GM12878 (cell line): Measurements from ENCODE around the gene LRP1. TPM values are rescaled to one million over a fixed set of nuclear protein-coding genes. Genes with fewer than 3 reads are reported as not detected.
A peak's percentile ranks its signal among the peaks of the same experiment; 100 is the strongest.

Experiments
- ATF2 ChIP-seq: IDR thresholded peaks from 2 replicates; pipeline ENCODE4 v1.6.1; 2012; ENCODE audit warnings: low read length, inconsistent platforms
- BRCA1 ChIP-seq: IDR thresholded peaks from 2 replicates; pipeline ENCODE4 v1.6.1; 2011; ENCODE audit warnings: low read depth, low read length, improper control_type of control experiment
- CBX3 ChIP-seq: fragments of 200-600 bp; sonication (generic); IDR thresholded peaks from 2 replicates; pipeline ENCODE4 v1.6.1; 2016; ENCODE audit warnings: low read depth, borderline replicate concordance
- DPF2 ChIP-seq: fragments of 450-650 bp; IDR thresholded peaks from 2 replicates; pipeline ENCODE4 v1.6.1; 2017; ENCODE audit warnings: mild to moderate bottlenecking
- MTA2 ChIP-seq: fragments of 450-650 bp; IDR thresholded peaks from 2 replicates; pipeline ENCODE4 v1.6.1; 2016; ENCODE audit warnings: low read depth, mild to moderate bottlenecking, moderate library complexity
- NR2F1 ChIP-seq: fragments of 450-650 bp; conservative IDR thresholded peaks from 2 replicates; pipeline ENCODE4 v1.6.1; 2017; ENCODE audit warnings: mild to moderate bottlenecking
- POLR2AphosphoS5 ChIP-seq: IDR thresholded peaks from 2 replicates; pipeline ENCODE4 v1.6.1; 2011; ENCODE audit warnings: mild to moderate bottlenecking, low read length, inconsistent platforms
- RAD21 ChIP-seq: IDR thresholded peaks from 2 replicates; pipeline ENCODE4 v1.6.1; 2011; ENCODE audit warnings: mild to moderate bottlenecking, low read depth, low read length, moderate library complexity; ENCODE audit not compliant: insufficient read depth
- SMAD5 ChIP-seq: IDR thresholded peaks from 2 replicates; pipeline ENCODE4 v1.6.1; 2016; ENCODE audit warnings: antibody characterized with exemption, low read depth
- SMARCA5 ChIP-seq: fragments of 450-650 bp; IDR thresholded peaks from 2 replicates; pipeline ENCODE4 v1.6.1; 2017; ENCODE audit warnings: mild to moderate bottlenecking
- STAT3 ChIP-seq: IDR thresholded peaks from 2 replicates; pipeline ENCODE4 v1.6.1; 2011; ENCODE audit warnings: low read depth, low read length, improper control_type of control experiment
- TCF7 ChIP-seq: IDR thresholded peaks from 2 replicates; pipeline ENCODE4 v1.6.1; 2014; ENCODE audit warnings: antibody characterized with exemption, borderline replicate concordance
- WRNIP1 ChIP-seq: IDR thresholded peaks from 2 replicates; pipeline ENCODE4 v1.6.1; 2011; ENCODE audit warnings: low read depth, low read length, improper control_type of control experiment, borderline replicate concordance
- YBX1 ChIP-seq: fragments of 450-650 bp; IDR thresholded peaks from 2 replicates; pipeline ENCODE4 v1.6.1; 2016; ENCODE audit warnings: antibody characterized with exemption
- polyA plus RNA-seq, 11 experiments: library from polyadenylated mRNA; depleted of rRNA in 4 of 11; unstranded in 6 of 11; stranded (reverse) in 5 of 11; fragments of >200 nt; fragmentation: Nextera tagmentation in 4 of 11; fragmentation: Illumina TruSeq in 1 of 11; extraction: Ambion mirVana in 4 of 11; extraction: Trizol in 1 of 11; gene quantifications; 1 replicate in 1 of 11; 2 replicates in 10 of 11; pipeline versions ENCODE4 v1.2.1 to v1.2.3, GENCODE V29; 2011 to 2016; ENCODE audit warnings: inconsistent platforms in 2 of 11, missing spikeins in 2 of 11, low read depth in 1 of 11
- total RNA-seq, 4 experiments: library from RNA; depleted of rRNA in 3 of 4; stranded (reverse); fragments of >200 nt in 3 of 4; fragmentation: Illumina TruSeq in 1 of 4; extraction: Trizol in 1 of 4; gene quantifications; 2 replicates each; pipeline versions ENCODE4 v1.2.1 to v1.2.3, GENCODE V29; 2013 to 2021
- TF ChIP-seq, protein P1 (sequence below): IDR thresholded peaks from 2 replicates; pipeline ENCODE4 v1.6.1; 2012; ENCODE audit warnings: low read depth, low read length, improper control_type of control experiment
- TF ChIP-seq, protein P2 (sequence below): IDR thresholded peaks from 2 replicates; pipeline ENCODE4 v1.6.1; 2011; ENCODE audit warnings: mild to moderate bottlenecking, low read depth, low read length, moderate library complexity; ENCODE audit not compliant: insufficient replicate concordance
- TF ChIP-seq, protein P3 (sequence below): fragments of 450-650 bp; IDR thresholded peaks from 2 replicates; pipeline ENCODE4 v1.6.1; 2018; ENCODE audit warnings: borderline replicate concordance, mild to moderate bottlenecking; ENCODE audit not compliant: partially characterized antibody
- TF ChIP-seq, protein P4 (sequence below): IDR thresholded peaks from 2 replicates; pipeline ENCODE4 v1.6.1; 2011; ENCODE audit warnings: low read depth, low read length, improper control_type of control experiment, borderline replicate concordance
- TF ChIP-seq, protein P5 (sequence below): IDR thresholded peaks from 2 replicates; pipeline ENCODE4 v1.6.1; 2012; ENCODE audit warnings: mild to moderate bottlenecking, low read depth, low read length

LRP1 gene
- total and polyA plus RNA-seq, 10 of the 15 experiments (the other 5 are each of a cell fraction or from before 2014, with no cell fraction given), result under 0.01 to 1.1 (median 0.20) TPM; not detected in 2

DNA sequence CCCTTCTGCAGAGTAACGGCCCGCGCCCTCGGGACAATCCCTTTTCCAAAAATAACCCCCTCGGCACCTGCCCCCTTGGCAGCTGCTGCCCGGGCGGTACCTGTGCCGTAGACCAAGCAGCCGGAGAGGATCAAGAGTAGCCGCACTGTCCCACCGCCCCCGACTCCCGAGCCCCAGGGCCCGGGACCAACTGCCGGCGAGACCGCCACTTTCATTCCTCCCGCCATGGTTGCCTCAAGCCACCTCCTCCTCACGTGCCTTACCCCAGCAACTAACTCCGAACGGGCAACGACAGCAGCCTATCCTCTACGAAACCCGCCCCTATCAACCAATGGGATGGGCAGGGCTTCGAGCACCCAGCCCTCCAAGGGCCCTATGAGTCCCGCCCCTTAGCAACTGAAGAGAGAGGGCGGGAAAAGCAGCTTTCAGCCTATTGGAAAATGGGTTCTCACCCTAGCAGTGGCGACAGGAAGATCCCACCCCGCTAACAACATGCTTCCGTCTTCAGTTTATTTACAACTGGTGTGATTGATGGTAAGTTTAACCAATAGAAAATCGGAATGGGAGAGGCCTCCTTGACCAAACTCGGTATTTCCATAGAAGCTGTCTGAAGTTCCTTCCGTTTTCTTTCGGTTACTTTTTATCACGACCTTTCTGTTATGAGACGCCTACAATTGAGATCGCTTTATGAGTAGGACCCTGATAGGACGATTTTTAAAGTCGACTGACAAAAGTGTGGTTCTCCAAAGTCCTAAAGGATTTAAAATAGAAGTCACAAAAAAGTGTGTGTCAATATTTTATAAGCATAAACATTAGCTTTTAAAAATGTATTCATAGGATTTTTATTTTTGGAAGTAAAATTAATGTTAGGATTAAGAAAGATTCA lies 49.5 kb upstream of the LRP1 start, which contains the start of gene NEMP1 (continued):
- TF ChIP-seq MTA2 (no peak), CBX3 (no peak), POLR2AphosphoS5 (peak; percentile 74), STAT3 (no peak), BRCA1 (no peak), SMAD5 (no peak; the same call in 1 of the 2 replicates), DPF2 (peak; percentile 76; the same call in 1 of the 2 replicates), WRNIP1 (no peak), TCF7 (no peak), NR2F1 (no peak), YBX1 (no peak), RAD21 (no peak), ATF2 (no peak), SMARCA5 (no peak)
- TF ChIP-seq, protein P1, sequence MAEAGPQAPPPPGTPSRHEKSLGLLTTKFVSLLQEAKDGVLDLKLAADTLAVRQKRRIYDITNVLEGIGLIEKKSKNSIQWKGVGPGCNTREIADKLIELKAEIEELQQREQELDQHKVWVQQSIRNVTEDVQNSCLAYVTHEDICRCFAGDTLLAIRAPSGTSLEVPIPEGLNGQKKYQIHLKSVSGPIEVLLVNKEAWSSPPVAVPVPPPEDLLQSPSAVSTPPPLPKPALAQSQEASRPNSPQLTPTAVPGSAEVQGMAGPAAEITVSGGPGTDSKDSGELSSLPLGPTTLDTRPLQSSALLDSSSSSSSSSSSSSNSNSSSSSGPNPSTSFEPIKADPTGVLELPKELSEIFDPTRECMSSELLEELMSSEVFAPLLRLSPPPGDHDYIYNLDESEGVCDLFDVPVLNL, result peak; percentile 98
- TF ChIP-seq, protein P2, sequence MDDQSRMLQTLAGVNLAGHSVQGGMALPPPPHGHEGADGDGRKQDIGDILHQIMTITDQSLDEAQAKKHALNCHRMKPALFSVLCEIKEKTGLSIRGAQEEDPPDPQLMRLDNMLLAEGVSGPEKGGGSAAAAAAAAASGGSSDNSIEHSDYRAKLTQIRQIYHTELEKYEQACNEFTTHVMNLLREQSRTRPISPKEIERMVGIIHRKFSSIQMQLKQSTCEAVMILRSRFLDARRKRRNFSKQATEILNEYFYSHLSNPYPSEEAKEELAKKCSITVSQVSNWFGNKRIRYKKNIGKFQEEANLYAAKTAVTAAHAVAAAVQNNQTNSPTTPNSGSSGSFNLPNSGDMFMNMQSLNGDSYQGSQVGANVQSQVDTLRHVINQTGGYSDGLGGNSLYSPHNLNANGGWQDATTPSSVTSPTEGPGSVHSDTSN, result peak; percentile 93
- TF ChIP-seq, protein P3, sequence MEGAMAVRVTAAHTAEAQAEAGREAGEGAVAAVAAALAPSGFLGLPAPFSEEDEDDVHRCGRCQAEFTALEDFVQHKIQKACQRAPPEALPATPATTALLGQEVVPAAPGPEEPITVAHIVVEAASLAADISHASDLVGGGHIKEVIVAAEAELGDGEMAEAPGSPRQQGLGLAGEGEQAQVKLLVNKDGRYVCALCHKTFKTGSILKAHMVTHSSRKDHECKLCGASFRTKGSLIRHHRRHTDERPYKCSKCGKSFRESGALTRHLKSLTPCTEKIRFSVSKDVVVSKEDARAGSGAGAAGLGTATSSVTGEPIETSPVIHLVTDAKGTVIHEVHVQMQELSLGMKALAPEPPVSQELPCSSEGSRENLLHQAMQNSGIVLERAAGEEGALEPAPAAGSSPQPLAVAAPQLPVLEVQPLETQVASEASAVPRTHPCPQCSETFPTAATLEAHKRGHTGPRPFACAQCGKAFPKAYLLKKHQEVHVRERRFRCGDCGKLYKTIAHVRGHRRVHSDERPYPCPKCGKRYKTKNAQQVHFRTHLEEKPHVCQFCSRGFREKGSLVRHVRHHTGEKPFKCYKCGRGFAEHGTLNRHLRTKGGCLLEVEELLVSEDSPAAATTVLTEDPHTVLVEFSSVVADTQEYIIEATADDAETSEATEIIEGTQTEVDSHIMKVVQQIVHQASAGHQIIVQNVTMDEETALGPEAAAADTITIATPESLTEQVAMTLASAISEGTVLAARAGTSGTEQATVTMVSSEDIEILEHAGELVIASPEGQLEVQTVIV, result peak; percentile 69
- TF ChIP-seq, protein P4, sequence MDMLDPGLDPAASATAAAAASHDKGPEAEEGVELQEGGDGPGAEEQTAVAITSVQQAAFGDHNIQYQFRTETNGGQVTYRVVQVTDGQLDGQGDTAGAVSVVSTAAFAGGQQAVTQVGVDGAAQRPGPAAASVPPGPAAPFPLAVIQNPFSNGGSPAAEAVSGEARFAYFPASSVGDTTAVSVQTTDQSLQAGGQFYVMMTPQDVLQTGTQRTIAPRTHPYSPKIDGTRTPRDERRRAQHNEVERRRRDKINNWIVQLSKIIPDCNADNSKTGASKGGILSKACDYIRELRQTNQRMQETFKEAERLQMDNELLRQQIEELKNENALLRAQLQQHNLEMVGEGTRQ, result peak; percentile 85
- TF ChIP-seq, protein P5, sequence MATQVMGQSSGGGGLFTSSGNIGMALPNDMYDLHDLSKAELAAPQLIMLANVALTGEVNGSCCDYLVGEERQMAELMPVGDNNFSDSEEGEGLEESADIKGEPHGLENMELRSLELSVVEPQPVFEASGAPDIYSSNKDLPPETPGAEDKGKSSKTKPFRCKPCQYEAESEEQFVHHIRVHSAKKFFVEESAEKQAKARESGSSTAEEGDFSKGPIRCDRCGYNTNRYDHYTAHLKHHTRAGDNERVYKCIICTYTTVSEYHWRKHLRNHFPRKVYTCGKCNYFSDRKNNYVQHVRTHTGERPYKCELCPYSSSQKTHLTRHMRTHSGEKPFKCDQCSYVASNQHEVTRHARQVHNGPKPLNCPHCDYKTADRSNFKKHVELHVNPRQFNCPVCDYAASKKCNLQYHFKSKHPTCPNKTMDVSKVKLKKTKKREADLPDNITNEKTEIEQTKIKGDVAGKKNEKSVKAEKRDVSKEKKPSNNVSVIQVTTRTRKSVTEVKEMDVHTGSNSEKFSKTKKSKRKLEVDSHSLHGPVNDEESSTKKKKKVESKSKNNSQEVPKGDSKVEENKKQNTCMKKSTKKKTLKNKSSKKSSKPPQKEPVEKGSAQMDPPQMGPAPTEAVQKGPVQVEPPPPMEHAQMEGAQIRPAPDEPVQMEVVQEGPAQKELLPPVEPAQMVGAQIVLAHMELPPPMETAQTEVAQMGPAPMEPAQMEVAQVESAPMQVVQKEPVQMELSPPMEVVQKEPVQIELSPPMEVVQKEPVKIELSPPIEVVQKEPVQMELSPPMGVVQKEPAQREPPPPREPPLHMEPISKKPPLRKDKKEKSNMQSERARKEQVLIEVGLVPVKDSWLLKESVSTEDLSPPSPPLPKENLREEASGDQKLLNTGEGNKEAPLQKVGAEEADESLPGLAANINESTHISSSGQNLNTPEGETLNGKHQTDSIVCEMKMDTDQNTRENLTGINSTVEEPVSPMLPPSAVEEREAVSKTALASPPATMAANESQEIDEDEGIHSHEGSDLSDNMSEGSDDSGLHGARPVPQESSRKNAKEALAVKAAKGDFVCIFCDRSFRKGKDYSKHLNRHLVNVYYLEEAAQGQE, result no peak
